GM21825 (cell line): ENCODE data around the gene DIAPH3.

Source experiments
- ATAC-seq: cut with Tn5 transposase; IDR thresholded peaks from one replicate; pipeline ENCODE4 v1.9.1; 2021; ENCODE audit warnings: mild to moderate bottlenecking, moderate library complexity; ENCODE audit not compliant: unreplicated experiment

The DIAPH3 gene

DNA sequence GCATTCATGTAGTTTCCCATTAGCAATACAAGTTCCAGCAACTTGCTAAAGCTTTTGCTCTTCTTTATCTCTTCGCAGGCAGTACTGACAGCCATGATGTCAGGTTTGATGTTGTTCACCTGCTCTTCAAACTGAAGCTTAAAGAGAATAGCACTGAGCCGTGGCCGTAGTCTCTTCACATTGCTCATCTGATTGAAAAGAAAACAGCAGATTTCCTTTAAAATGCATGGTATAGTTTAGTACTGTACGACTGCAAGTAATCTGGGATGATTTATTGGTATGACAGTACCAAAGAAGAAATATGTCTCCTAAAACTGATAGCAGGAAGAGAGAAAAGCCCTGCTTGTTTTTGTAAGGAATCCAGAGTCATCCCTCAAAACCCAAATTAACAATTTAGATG lies 284.4 kb downstream of the DIAPH3 start:
- no peak for ATAC-seq

DNA sequence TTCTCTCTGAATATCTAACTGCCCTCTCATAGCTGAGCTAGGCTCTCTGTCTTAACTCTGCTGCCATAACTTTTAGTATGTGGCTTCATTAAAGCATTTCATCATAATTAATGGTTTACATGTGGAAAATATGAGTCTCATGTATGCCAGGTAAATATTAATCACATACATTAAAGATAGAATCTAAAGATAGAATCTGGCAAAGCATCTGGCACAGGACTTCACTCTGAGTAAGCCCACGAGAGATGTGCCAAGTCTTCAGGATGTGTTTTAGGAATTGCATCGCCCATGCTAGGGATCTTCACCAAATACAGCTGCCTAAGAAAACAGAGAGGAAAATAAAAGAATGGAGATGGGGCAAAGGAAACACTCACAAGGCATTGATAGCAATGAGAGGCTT lies 285.8 kb downstream of the DIAPH3 start:
- no peak for ATAC-seq

DNA sequence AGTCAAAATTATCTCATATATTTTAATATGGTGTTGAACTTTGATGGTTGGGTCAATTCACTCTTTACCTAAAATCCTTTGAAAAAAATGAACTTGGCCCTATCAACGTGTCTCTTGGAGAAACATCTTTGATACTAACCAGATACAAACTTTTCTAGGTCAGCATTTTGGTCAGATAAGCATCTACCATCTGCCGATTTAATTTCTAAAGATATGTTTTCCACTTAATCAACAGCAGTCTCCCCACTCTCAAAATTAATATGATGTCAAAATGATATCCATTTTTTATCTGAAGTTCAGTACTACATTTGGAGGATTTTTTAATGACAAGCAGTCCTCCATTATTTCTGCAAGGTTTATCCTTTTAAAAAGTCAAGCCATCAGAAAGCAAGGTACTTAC lies 288.8 kb downstream of the DIAPH3 start:
- no peak for ATAC-seq

DNA sequence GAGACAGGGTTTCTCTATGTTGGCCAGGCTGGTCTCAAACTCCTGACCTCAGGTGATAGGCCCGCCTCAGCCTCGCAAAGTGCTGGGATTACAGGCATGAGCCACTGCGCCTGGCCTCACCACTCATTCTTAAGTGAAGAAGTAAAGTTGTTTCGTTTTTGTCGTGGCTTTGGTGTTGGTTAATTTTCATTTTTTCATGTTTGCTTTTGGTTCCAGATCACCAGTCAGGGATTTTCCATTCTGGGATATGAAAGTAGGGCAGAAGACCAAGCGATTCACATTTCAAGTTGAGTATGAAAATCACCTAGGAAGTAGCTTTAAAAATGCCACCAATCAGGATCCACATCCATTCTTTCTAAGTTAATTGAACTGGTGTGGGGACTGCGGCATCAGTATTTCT lies 289.9 kb downstream of the DIAPH3 start:
- ATAC-seq, result no peak

DNA sequence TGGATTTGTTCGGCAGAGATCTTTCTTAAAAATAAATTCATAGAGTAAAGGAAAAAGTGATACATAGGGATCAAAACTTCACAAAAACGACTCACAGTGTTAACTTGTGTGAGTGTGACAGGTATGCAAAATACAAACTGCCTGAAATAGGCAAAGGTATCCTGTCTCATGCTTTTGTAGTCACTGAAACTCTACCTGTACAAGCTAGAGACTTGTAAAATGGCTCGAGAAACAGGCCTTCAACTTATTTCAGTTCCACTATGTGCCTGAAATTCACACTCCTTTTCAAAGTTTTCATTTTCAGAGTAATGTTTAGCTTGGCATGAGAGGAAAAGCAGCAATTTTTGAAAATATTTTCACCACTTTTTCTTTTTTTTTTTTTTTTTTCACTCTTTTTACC lies 290.4 kb downstream of the DIAPH3 start:
- ATAC-seq, result no peak

DNA sequence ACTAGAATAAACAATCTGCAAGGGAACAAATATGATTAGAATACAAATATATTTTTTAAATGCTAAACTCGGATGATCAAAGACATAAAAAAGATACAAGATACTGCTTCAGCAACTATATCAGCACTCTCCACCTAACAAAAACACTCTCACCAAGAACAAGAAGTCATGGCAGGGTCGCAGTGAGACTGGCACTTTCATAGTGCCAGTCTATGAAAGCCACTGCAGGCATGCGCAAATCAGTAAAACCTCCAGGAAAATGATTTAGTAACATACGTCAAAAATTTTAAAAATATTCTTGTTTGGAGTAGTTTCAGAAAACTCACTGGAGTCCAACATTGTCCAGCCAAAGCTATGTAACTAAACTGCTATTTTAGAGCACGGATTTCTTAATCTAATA lies 295.9 kb downstream of the DIAPH3 start:
- no peak for ATAC-seq

DNA sequence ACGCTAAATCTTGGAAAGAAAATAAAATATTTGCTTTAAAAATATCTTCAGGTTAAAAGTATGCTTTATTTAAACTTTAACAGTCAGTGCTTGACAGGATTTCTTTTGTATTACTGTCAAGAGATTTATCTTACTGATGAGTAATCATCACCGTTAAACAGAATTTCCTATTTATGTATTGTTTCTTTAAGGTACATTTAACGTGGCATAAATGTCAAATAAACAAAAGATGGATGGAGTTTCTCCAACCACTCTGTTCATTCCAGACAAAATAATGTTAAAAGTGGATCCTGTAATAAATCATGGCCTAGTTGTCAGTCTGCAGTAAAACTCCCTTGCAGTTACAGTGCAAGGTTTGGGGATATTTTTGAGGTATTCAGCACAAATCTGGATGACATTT lies 298.3 kb downstream of the DIAPH3 start:
- ATAC-seq, result no peak

DNA sequence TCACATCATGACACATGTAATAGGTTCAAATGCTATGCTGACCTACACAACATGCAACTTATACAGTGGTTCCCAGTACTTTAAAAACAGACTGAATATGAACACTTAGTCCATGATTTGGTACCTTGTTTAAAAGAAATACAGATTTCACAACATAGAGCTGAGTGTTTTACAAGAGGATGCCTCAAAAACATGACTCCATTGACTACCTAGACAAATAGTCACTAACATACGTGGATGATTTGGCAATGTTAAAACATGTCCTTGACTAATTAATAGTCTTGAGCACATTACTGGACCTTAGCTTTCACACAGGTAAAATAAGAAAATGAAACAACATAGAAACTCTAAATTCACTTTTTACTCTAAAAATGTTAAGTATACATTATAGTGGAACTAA lies 300.1 kb downstream of the DIAPH3 start:
- no peak for ATAC-seq

DNA sequence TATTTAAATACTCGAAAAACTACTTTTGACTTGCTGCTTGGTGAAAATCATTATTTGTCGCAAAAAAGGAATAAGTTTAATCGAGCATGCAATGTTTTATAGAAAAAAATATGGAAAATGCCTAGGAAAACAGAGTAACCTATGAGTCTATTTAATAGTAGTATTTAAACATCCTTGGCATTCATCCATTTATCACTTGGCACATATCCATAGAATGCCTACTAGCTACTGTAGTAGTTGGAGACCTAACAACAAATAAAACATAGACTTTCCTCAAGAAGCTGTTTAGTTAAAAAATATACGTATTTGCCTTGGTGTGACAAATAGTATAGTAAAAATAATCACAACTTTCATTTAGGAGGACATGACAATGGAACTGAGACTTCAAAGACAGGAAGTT lies 302.1 kb downstream of the DIAPH3 start:
- ATAC-seq, result no peak

DNA sequence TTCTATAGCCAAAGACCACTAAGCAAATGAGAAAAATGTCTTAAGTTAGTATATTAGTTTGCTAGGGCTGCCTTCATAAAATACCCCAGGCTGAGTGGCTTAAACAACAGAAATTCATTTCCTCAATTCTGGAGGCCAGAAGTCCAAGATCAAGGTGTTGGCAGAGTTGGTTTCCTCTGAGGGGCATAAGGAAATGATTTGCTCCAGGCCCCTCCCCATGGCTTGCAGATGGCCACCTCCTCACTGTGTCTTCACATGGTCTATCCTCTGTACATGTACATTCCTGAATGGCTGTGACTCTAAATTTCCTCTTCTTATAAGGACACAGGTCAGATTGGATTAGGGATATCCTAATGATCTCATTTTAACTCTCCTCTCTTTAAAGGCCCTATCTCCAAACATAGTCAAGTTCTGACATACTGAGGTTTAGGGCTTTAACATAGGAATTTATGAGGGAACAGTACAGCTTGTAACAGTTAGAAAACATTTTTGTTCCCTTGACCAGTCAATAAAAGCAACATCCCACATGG lies 307.4 kb downstream of the DIAPH3 start:
- ATAC-seq, result no peak

DNA sequence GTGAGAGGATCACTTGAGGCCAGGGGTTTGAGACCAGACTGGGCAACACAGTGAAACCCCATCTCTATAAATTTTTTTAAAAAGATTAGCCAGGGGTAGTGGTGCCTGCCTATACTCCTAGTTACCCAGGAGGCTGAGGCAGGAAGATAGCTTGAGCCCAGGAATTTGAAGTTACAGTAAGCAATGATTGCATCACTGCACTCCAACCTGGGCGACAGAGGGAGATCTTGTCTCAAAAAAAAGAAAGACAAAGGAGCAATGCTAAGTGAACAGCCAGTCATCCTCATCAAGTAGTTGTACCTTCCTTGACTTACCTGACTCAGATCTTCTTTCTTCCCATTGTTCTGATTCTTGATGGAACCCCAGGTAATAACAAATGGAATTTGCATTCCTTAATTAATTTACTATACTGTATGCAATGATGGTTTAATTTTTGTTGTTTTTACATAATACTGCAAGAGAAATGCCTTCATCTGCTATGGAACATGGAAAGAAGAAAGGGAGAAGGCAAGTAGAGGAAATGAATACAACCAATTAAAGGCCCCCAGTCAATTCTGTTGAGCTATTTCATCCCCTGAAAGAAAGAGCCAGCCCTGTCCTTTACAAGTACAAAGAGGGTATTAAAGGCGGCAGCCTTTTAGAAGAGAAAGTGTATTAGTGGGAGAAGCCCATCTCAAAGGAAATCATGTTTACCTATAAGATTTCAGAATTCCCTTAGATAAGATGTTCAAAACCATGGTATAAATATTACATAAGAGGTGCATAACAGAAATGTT lies 316.7 kb downstream of the DIAPH3 start:
- ATAC-seq, result no peak

DNA sequence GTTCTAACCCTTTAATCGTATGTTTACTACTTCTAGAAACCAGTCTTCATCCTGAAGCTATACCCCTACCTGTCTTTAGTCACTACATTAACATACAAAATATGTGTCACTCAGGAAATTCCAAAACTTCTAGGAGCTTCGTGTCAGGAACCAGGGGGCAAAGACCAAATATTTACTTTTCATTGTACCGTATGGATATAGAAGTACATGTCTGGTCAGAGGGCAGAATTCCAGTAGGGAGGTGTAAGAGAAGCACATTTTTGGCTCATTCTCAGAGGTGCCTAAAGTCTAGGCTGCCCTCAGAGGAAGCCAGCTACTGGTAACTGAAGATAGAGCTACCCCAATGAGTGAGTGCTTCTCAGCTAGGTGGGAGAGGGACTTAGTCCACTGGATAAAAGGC lies 320.7 kb downstream of the DIAPH3 start:
- ATAC-seq, result no peak

DNA sequence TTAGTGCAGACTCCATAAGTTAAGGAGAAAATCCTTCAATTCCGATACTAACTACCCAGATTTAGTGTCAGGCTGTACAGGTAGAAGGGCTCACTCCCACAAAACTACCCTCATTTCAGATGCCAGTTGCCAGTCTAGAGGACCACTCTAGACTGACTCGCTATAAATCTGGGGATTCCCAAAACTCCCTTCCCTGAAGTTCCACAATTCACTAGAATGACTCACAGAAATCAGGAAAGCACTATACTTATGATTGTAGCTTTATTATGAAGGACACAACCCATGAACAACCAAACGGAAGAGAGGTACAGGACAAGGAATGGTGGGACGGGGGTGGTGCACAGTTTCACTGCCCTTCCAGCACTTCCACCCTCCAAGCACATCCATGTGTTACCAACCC lies 321.2 kb downstream of the DIAPH3 start:
- ATAC-seq, result no peak

DNA sequence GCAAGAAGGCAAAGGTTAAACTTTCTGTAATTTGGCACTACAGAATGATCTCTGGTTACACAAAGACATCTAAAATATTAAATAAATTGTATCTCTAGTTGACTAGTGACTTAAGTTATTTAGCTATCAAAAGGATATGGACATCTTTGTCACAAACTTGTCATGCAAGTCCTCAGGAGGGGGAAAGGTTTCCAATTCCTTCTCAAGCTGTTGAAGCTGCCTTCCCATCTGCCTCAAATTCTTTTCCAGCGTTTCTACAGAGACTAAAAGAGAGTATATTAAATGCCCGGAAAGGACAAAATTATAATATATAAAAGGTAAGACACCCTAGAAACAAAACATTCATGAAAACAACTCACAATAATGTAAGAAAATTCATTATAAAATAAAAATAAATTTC lies 324.5 kb downstream of the DIAPH3 start:
- no peak for ATAC-seq

DNA sequence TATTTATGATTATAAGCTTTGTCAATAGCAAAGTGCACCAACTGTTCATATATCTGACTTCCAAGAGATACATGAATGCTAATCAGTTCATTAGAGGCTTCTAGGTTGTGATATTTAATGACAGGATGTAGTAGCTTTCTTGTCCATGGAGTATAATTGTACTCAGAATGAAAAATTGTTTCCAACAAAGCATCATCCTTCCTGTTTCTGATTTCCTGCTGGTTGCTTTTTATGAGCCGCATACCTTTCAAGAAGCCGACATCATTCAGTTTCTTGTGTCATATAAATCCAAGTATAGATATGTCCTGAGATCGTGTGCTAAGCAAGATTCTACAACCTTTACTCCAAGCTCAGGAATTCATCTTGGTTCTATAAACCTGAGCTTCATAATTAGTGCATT lies 326.6 kb downstream of the DIAPH3 start:
- no peak for ATAC-seq

DNA sequence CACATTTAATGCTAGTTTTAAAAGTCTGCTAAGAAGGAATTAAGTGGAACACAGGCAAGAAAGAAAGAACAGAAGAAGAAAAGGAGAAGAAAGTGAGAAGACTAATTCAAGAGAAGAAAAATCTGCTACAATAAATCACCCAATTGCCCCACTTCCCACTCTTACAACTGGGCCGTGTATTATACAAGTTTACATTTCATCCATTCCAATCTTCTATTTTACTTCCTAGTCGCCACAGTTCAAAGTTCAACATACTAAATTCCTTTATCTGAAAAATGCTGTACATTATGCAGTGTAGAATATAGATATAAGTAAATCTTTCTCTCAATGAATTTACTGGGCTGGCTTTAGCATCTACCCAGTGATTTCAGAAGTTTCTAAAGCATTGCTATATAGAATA lies 328.2 kb downstream of the DIAPH3 start:
- no peak for ATAC-seq

DNA sequence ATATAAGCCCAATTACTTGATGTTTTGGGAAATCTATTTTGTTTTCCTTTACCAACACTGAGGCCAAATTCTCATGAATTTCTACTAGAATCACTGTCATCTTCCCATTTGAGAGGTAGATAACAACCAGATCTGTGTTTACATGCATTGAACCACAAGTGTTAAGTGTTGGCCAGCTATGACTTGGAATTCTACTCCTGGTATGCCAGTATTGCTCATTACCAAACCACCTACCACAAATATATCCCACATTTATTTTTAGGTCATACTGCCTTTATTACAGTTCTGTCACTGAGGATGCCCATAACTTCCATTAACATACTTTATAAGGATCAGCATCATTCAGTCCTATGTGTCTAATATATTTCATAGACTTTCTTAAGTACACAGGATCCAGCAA lies 328.9 kb downstream of the DIAPH3 start:
- ATAC-seq, result no peak

DNA sequence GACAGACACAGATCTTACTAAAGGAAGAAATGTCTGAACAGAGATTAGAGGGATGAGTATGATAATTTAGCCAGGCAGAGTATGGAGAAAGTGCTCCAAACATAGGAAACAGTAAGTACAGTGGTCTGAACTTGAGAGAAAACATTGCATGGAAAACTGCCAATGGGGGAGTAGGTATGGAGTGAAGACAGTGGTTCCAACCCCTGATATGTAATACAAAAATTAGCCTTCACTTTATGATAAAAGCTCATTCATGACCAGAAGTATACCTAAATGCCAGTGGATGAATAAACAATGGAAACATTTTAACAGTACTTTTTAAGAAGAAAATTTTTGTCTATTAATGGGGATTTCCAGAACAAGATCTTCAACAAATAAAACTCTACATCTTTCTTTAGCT lies 334.0 kb downstream of the DIAPH3 start:
- no peak for ATAC-seq

DNA sequence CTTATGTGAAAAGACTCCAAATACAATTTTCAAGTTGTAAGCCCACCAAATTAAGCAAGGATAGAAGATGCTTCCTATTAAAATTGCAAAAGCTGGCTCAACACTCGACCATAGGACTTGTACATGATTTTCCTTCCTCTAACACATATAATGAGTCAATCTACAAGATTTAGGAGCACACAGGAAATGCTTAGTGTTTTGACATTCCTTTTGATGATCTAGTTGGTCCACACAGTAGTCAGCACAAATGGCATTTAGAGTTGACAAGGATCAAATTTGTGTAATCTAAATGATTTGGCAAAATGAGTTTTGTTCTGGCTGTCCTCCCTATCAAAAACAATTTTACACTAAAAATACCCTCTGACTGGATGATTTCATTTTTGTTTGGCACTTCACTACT lies 340.2 kb downstream of the DIAPH3 start:
- ATAC-seq, result no peak

DNA sequence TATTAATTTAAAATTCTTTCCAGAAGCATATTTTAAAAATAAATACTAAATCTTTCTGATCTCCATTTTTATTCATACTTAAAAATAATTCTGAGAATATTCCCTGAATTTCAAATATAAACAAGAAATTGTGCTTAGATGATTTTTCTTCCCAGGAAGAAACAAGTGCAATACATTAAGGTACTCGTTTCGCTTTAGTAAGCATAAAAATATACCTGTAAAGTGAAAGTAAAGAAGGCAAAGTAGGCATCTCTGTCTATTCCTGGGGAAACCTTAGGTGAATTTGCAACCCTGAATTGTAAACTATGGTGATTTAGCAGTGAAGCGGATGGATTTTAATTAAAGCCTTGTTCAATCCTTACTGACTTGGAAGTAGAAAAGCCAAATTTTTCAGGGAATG lies 354.2 kb downstream of the DIAPH3 start:
- no peak for ATAC-seq

DNA sequence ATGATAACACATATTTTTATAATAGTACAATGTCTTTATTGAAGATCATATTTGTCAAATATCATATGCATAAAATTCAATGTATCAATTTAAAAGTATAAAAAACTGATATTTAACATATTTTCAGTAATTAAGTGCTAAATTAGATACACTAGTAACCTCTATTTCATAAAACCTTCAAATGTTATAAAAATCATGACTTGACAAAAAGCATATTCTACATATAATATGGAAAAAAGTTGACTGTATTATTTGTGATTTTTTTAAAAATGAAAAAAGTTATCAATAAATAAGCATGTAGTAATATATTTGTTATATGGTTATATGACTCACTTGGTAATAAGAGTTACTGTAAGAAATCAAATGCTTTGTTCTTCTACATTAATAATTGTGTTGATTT lies 356.9 kb downstream of the DIAPH3 start:
- ATAC-seq, result no peak

DNA sequence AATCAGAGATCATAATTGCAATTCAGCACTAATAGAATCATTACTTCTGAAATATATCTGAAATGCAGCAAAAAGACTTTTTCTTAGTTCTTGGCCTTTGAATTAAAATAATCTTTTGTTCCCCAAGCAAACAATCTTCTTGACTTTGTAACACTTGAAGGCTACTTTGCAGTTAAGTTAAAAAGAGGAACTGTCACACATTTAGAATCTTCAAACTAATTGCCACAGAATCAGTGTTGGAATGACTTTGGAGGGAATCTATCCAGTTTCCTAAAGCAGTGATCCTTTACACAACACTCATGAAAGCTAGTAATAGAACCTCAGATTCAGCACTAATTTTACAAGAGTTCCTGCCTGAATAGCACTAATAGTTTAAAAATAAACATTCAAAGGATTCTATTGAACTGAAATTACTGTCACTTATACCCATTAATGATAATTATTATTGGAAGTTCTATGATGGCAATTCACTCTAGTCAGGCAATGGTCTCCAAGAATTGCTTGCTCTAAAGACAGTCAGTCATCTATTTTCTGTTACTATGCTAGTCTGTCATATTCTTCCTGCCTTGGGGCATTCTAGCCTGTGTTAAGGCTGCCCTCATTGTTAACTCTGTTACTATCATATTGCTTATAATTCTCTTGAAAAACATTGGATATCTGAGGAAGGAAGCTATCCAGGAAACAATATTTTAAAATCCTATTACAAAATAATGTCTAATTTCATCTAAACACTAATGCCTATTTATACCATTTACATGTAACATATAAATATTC lies 362.4 kb downstream of the DIAPH3 start:
- ATAC-seq, result no peak
